Superior temporal gyrus (tissue), 1 donor: ENCODE results near the gene PHC3.

ENCODE experiments used
- DNase-seq: peaks from one replicate; pipeline ENCODE4 v3.0.0-alpha.2; 2016; ENCODE audit errors: extremely low spot score

Gene PHC3

GRCh38 chr3:170043506-170043905 is 138.0 kb downstream of the PHC3 start:
- no peak for DNase-seq

GRCh38 chr3:170040418-170040817 is 141.1 kb downstream of the PHC3 start:
- DNase-seq: no peak

DNA sequence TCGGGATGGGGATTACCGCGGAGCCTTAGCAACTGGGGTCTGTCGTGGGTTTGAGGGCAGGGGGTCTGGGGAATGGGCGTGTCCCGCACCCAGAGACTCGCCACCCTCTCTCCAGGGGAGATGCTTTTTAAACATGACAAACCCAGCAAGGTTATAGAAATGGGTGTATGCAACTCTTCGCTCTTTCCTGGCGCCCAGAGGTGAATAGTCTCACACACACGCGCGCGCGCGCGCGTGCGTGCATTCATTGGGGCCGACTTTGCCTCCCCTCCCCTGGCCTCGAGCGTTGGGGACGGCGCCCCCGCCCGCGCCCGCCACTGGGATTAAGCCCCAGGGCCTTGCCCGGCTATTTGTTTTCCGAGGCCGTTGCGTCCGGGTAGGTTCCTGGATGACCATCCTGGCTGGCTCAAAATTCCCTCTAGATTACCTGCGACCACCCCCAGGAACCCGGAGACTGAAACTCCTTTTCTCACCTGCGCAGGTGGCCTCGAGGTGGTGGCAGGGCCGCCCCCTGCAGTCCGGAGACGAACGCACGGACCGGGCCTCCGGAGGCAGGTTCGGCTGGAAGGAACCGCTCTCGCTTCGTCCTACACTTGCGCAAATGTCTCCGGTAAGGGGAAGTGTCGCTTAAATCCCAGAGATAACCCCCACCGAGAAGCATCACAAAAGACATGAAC is 143.0 kb downstream of the PHC3 start:
- DNase-seq: no peak
